ENCODE results near the gene SEMA4G.
A peak's percentile ranks its signal among the peaks of the same experiment; 100 is the strongest.

SEMA4G gene, protein sequence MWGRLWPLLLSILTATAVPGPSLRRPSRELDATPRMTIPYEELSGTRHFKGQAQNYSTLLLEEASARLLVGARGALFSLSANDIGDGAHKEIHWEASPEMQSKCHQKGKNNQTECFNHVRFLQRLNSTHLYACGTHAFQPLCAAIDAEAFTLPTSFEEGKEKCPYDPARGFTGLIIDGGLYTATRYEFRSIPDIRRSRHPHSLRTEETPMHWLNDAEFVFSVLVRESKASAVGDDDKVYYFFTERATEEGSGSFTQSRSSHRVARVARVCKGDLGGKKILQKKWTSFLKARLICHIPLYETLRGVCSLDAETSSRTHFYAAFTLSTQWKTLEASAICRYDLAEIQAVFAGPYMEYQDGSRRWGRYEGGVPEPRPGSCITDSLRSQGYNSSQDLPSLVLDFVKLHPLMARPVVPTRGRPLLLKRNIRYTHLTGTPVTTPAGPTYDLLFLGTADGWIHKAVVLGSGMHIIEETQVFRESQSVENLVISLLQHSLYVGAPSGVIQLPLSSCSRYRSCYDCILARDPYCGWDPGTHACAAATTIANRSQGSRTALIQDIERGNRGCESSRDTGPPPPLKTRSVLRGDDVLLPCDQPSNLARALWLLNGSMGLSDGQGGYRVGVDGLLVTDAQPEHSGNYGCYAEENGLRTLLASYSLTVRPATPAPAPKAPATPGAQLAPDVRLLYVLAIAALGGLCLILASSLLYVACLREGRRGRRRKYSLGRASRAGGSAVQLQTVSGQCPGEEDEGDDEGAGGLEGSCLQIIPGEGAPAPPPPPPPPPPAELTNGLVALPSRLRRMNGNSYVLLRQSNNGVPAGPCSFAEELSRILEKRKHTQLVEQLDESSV

GRCh38 chr10:100969187-100970075, at the start of gene SEMA4G:
TSS of gene SEMA4G (plus strand) at chr10:100969504. CDS start at chr10:100972913, 3,409 bp downstream.
- no peak for DNase-seq

DNA sequence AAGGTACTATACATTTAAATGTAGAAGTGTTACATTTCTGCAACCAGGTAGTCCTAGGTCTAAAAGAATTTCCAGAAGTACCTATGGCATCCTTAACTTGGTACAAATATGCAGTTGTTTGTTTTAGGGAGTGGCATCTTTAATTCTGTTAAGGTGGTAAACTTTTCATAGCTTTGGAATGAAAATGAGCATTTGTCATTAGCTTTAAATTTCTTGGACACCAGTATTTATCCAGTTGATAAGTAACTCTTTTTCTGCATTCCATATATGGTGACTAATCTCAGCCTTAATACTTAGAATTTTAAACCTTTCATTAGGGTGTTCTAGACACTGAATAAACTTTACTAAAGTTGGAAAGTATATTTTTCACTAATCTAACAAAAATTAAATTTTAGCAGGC, 45.7 kb upstream of the SEMA4G start:
- no peak for DNase-seq

DNA sequence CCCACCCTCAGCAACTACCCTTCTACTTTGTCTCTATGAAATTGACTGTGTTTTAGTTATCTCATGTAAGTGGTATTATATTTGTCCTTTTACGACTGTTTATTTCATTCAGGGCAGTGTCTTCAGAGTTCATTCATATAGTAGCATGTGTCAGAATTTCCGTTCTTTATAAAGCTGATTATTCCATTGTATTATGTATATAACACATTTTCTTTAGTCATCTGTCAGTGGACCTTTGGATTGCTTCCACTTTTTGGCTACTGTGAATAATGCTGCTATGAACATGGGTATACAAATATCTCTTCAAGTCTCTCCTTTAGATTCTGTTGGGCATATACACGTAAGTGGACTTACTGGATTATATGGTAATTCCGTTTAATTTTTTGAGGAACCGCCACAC, 42.0 kb upstream of the SEMA4G start:
- DNase-seq: no peak

- no peak for DNase-seq
Observed at GRCh38 chr10:100928039-100928438, 41.3 kb upstream of the SEMA4G start.

GRCh38 chr10:100930368-100930767, 38.9 kb upstream of the SEMA4G start:
- DNase-seq: no peak

GRCh38 chr10:100934084-100934659, 35.1 kb upstream of the SEMA4G start:
- peak; percentile 2 for DNase-seq

DNA sequence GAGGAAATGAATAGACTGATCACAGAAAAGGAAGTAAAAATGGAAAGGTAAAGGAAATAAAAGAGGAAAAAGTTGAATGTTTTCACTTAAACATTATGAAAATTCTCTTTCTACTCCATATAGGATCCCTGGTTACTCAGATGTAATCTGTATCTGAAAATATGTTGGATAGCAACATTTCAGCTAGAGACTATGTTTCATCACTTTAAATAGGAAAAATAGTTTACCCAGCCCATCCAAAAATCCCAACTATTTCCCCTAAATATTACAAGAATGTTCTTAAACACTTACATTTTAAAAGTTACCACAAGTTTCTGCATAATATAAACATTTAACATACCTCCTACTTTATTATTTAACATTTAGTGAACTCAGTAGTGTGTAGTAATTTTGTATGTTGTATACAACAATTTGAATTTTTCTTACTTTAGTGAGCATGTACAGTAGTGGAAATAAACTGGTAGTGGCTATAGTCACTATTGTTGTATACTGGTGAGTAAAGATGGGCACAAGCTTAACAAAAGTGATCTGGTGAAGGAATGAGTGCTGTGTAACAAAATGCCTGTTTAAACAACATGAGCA, 29.4 kb upstream of the SEMA4G start:
- no peak for DNase-seq

GRCh38 chr10:100942229-100942628, 27.1 kb upstream of the SEMA4G start:
- no peak for DNase-seq

DNA sequence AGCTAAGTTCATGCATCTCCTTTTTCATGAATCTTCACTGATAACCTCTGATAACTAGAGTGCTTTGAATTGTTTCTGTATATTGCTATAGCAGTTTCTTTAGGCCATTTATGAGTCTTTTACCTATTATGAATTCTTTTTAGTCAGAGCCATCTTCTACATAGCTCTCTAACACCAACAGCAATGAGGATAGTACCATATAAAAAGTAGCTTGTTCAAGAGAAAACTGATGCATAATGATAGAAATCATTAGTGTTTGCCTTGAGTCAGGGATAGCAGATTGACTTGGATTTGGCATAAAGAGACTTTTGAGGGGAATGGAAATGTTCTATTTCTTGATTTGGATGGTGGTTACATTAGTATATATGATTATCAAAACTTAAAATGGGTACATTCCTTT, 25.8 kb upstream of the SEMA4G start:
- no peak for DNase-seq

DNA sequence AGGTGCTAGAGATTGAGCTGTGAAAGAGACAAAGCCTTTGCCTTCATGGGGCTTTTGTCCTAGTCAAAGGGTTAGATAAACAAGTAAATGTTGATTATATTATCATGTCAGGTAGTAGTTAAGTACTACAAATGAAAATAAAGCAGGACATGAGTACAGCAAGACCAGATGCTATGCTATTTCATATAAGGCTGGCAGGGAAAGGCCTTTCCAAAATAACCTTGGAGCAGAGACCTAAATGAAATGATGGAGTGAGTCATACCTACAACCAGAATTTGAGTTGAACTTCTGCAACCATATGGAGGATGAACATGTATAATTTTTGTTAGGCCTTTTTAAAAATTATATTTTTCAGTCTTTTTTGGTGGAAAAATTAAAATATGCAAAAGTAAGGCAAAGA, 23.6 kb upstream of the SEMA4G start:
- no peak for DNase-seq

DNA sequence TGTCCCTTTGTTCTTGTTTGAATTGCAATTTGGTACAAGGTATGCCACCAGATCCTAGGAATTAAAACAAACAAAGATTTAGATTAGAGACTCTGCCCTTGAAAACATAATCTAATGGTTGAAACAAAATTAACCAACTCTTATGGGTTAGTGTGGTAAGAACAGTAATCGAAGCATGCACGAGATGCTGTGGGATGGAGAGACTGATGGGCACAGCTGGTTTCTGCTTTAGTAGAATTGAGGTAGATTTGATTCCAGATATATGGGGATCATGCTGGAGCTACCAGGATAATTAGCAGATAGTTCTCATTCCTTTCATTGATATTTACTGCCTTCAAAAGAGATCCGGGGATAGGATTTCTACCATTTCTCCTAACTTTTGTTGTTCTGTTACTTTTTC, 20.4 kb upstream of the SEMA4G start:
- DNase-seq: no peak

DNA sequence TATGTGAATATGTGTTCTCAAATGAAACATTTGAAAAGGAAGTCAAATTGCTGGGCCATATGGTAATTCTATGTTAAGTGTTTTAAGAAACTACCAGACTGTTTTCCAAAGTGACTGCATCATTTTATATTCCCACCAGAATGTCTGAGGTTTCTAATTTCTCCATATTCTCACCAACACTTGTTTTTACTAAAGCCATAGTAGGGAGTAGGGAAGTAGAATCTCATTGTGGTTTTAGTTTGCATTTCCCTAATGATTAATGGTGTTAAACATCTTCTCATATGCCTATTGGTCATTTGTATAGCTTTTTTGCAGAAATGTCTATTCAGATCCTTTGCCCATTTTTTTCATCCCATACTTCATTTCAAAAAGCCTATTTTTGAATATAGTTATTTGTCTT, 9.1 kb upstream of the SEMA4G start:
- DNase-seq: no peak

- DNase-seq: no peak
Observed at GRCh38 chr10:100962351-100963080, 6.8 kb upstream of the SEMA4G start.

- DNase-seq: no peak
Observed at GRCh38 chr10:100963826-100964225, 5.5 kb upstream of the SEMA4G start.

DNA sequence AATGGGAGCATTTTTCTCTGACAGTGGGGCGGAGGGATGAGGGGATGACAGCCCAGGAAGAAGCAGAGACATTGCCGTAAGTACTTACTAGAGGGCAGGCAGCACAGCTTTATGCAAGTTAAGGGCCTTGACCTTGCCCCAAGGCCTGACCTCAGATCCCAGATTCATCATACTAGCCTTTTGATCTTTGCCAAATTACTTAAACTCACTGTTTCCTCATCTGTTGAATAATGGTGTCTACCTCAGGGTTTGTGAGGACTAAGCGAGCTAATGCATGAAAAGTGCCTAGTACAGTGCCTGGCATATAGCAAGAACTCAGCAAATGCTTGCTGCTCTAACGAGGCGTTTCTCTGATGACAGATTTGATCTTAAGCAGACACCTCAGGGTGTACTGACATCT, 3.5 kb upstream of the SEMA4G start:
- DNase-seq: no peak

- DNase-seq: no peak
Observed at GRCh38 chr10:100966887-100967286, 2.4 kb upstream of the SEMA4G start.

- no peak for DNase-seq
Observed at GRCh38 chr10:100967332-100967731, 2.0 kb upstream of the SEMA4G start.

GRCh38 chr10:100968062-100968736, 1.1 kb upstream of the SEMA4G start:
- no peak for DNase-seq

DNA sequence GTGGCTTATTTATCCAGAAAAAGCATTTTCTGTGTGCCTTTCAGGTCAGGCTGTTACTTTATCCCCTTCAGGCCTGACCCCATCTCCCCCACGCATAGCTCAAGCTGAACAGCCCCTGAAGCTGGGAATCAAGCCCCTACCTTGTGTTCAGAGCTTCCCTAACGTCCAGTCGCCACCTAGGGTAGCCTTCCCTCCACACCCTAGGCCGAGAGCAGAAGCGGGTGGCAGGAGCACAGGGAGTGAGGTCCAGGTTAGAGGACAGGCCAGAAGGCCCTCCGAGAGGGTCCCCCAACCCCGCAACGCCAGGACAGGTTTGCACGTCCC, 479 bp upstream of the SEMA4G start:
- DNase-seq: no peak

- no peak for DNase-seq
Observed at GRCh38 chr10:100970076-100970913, 991 bp downstream of the SEMA4G start.

All from SHP77 treated with DMSO at 0.1 percent for 48 hours (cell line).